GM12891 (cell line): ENCODE results near the gene IDH3G.

Source experiments
- PAX5 ChIP-seq: IDR thresholded peaks from 2 replicates; pipeline ENCODE4 v1.6.1; 2011; ENCODE audit warnings: low read length, moderate library complexity, mild to moderate bottlenecking; ENCODE audit not compliant: insufficient read depth, severe bottlenecking
- POLR2A ChIP-seq: IDR thresholded peaks from 2 replicates; pipeline ENCODE4 v1.6.1; 2011; ENCODE audit warnings: low read depth, low read length, control low read depth
- POLR2AphosphoS5 ChIP-seq: IDR thresholded peaks from 2 replicates; pipeline ENCODE4 v1.6.1; 2011; ENCODE audit warnings: low read depth, low read length, control low read depth
- SPI1 ChIP-seq: IDR thresholded peaks from 2 replicates; pipeline ENCODE4 v1.6.1; 2011; ENCODE audit warnings: low read depth, low read length, control low read depth
- TAF1 ChIP-seq: IDR thresholded peaks from 2 replicates; pipeline ENCODE4 v1.6.1; 2011; ENCODE audit warnings: low read depth, low read length, control low read depth

GRCh38 chrX:153791104-153791852 is 2.9 kb downstream of the IDH3G start:
- TF ChIP-seq POLR2A, result no peak
- no peak for TF ChIP-seq POLR2AphosphoS5
- TF ChIP-seq SPI1, result no peak
- TF ChIP-seq TAF1, result no peak
- no peak for TF ChIP-seq PAX5
